IPS-18a (cell line): ENCODE measurements around the gene AIP.

Experiments
- H3K27ac ChIP-seq: one replicate; pipeline ENCODE4 v1.5.1; 2013; ENCODE audit warnings: low read length
- H3K27me3 ChIP-seq: one replicate; pipeline ENCODE4 v1.6.1; 2013; ENCODE audit warnings: mild to moderate bottlenecking, low read length; ENCODE audit not compliant: control insufficient read depth, insufficient read depth
- H3K36me3 ChIP-seq: one replicate; pipeline ENCODE4 v1.6.1; 2013; ENCODE audit warnings: low read depth, low read length; ENCODE audit not compliant: control insufficient read depth
- H3K4me1 ChIP-seq: one replicate; pipeline ENCODE4 v1.6.1; 2013; ENCODE audit warnings: low read depth, low read length; ENCODE audit not compliant: control insufficient read depth
- H3K4me3 ChIP-seq: one replicate; pipeline ENCODE4 v1.5.1; 2013; ENCODE audit warnings: low read length
- H3K9ac ChIP-seq: one replicate; pipeline ENCODE4 v1.6.1; 2013; ENCODE audit warnings: mild to moderate bottlenecking, low read length, moderate library complexity
- H3K9me3 ChIP-seq: one replicate; pipeline ENCODE4 v1.6.1; 2013; ENCODE audit warnings: low read depth, low read length; ENCODE audit not compliant: control insufficient read depth

AIP gene

DNA sequence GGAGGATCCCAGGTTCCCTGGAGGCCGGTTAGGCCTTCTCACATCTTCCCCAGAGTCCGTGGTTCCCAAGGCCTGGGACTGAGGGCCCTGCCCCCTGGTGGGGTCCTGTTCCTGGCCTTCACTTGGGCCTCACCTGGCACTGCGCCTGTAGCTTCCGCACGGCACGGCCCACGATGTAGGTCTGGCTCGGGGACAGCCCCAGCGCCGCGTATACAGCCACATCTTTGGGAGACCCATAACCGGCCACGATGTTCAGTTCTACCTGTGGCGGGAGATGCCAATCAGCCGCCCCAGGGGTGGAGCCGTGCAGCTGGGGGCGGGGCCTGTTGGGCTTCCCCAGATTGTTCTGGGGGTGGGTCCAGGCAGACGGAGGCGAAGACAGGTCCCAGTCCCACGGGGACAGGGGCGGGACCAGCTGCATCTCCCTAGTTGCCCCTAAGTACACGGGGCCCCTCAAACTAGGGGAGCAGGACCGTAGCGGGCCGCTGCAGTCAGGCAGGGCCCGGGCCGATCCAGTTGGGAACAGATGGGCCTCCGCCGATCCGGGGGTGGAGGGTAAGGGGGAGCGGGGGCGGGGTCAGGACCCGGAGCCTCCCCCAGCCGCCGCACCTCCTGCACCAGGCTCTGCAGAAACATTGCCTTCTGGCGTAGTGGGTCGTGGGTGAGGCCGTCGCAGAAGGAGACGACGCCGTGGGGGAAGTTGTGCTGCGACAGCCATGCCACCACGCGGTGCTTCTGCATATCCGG, 10.1 kb downstream of the AIP start:
- Histone ChIP-seq H3K9me3 (no peaks in the 10 kb centered on the region), H3K4me3 (no peak overlapping the region), H3K27me3 (no peaks in the 10 kb centered on the region), H3K27ac (no peak overlapping the region), H3K9ac (no peak overlapping the region), H3K4me1 (no peaks in the 10 kb centered on the region), H3K36me3 (peaks cover 13% of the 10 kb centered on the region)

DNA sequence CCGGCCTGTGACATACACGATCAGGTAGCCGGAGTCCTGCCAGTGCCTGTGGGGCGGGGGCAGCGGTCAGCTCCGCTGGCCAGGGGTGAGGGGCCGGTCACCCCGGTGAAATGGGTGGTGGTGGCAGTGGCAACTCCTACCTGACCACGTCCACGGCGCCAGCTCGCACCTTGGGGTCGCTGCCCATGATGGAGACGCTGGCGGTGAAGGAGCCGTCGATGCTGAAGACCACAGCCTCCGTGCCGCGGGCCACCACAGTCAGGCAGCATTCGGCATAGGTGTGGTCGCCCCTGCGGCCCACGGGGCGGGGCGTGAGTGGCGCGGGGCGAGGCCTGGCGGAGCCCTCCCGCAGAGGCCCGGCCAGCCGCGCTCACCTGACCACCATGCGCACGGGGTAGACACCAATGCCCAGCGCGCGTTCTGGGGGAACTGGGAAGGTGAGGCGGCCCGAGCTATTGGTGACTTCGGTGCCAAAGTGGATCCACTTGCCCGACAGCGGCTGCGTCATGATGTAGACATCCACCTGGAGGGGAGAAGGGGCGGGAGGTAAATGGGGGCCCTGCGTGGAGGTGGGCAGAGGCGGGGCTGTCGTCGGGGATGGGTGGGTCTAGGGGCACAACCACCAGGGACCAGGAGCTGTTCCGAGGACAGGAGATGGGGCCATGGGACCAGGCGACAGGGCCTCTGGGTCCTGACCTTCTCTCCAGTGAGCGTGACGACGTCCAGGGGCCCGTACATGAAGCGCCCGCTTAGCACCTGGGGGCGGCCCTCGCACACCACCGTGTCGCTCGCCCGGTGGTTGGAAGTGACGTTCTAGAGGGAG, 10.9 kb downstream of the AIP start:
- H3K9me3 ChIP-seq: no peaks in the 10 kb centered on the region
- peaks cover 13% of the 10 kb centered on the region for H3K36me3 ChIP-seq
- H3K9ac ChIP-seq: no peak overlapping the region
- no peaks in the 10 kb centered on the region for H3K4me1 ChIP-seq
- no peaks in the 10 kb centered on the region for H3K27me3 ChIP-seq
- no peak overlapping the region for H3K4me3 ChIP-seq
- no peak overlapping the region for H3K27ac ChIP-seq

DNA sequence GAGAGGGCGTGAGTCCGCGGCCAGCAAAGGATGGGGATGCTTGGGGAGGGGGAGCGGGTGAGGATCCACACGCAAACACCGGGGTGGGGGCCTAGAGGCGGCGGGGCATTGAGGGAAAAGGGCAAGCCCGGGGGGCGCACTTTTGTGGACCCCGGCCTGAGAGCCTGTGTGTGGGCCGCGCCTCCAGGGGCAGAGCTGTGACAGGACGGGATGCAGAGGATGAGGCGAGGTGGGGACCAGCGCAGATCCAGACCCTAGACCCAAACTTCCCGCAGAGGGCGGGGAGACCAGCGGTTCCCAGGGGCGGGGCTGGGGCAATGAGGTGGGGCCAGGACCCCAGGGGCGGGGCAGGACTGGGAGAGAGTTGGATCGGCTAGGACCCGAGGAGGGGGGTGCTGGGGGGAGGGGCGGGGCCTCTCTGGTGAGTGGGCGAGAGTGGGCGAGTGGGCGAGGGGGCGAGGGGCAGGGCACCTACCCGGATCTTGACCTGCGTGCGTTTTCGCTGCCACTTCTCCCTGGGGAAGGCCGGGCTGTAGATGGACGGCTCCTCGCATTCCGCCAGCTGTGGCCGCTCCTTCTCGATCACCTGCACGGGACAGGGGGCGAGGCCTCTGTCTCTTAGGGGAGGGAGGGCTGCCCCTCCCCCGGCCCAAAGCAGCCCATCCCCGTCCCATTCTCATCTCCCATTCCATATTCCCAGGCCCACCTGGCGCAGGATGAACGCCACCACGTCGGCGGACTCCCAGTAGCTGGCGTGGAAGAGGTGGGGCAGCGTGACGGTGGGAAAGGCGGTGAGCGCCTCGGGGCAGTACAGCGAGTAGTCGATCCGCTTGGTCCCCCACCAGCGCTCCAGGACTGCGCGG, 11.8 kb downstream of the AIP start:
- H3K4me1 ChIP-seq: no peaks in the 10 kb centered on the region
- H3K36me3 ChIP-seq: peaks cover 13% of the 10 kb centered on the region
- no peak overlapping the region for H3K27ac ChIP-seq
- H3K27me3 ChIP-seq: no peaks in the 10 kb centered on the region
- H3K9me3 ChIP-seq: no peaks in the 10 kb centered on the region
- no peak overlapping the region for H3K4me3 ChIP-seq
- no peak overlapping the region for H3K9ac ChIP-seq

DNA sequence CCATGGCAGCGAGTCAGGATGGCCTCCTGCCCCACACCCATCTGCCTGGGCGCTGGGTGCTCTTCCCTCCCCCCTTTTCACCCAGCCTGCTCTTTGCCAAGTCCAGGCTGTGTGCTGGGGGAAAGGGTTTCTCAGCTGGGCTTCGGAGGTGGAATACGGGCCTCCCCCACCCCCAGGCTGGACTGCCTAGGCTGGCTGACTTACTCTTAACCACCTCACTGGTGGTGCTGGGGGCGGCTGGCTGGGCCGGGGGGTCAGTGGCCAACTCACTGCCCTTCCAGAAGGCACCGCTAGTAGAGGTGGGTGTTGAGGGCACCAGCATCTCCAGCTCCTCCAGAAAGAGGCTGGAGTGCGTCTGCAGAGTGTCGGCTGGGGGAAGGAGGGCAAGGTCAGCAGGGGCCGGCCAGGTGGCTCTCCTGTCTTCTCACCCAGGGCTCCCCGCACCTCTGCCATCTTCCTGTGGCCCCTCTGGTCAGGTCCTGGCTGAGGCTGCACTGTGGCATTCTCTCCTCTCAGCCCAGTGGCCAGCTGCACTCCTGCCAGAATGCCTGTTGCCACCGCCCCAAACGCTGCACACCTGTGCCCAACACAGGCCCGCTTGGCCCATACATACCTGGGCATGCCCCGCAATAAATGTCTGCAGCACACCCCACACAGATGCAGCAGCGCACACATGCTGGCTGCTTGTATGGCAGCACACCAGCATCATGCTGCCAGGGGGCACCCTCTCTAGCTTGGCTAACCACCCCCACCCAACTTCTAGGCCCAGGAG, 12.6 kb downstream of the AIP start:
- Histone ChIP-seq H3K9ac (no peak overlapping the region), H3K27ac (no peak overlapping the region), H3K4me1 (no peaks in the 10 kb centered on the region), H3K9me3 (no peaks in the 10 kb centered on the region), H3K27me3 (no peaks in the 10 kb centered on the region), H3K4me3 (no peak overlapping the region), H3K36me3 (peaks cover 13% of the 10 kb centered on the region)

DNA sequence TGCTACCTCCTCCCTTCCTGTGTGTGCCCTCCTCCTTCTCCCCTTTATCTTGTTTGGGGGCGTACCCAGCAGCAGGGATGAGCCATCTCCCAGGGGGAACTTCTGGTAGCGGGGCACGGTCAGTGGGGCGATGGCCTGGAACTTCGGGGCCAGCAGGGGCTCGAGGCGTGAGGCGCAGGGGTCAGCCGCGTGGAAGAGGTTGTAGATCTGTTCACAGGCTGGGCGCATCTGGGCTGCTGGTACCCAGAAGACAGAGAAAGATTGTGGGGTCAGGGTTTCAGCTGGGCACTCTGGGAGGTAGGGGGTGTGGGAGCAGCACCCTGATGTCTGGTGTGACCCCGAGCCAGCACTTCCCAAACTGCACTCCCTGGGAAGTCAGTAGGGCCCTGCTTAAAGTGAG, 13.3 kb downstream of the AIP start:
- Histone ChIP-seq H3K9me3 (no peaks in the 10 kb centered on the region), H3K27ac (no peak overlapping the region), H3K4me3 (no peak overlapping the region), H3K9ac (no peak overlapping the region), H3K4me1 (no peaks in the 10 kb centered on the region), H3K36me3 (peaks cover 11% of the 10 kb centered on the region), H3K27me3 (no peaks in the 10 kb centered on the region)

DNA sequence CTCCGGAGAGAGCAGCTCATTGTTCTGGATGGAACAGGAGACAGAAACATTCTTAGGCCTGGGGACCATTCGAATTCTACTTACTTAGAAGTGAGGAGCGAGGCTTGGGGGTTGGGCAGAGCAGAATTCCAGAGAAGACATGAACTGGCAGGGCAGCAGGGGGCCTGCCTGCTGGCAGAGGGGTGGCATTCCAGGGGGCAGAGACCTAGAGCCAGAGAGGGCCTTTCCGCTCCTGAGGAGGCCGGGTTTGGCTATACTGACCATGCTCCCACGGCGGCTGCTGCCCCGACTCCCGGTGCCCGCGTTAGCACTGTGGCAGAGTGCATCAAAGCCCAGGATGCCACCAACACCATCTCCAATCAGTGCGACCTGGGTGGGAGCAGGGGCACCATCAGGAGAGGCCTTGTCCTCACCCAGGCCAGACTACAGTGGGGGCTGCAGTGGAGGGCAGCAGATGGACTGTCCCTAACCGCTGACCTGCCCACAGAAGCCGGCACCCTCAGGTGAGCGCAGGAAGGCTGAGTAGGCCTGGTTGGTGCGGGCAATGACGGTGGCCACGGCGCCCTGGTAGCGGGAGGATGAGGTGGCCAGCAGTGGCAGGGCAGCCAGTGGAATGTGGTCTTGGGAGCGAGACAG, 14.9 kb downstream of the AIP start:
- no peak overlapping the region for H3K4me3 ChIP-seq
- H3K9ac ChIP-seq: no peak overlapping the region
- H3K27me3 ChIP-seq: peaks cover under 1% of the 10 kb centered on the region
- no peaks in the 10 kb centered on the region for H3K9me3 ChIP-seq
- no peaks in the 10 kb centered on the region for H3K4me1 ChIP-seq
- no peak overlapping the region for H3K27ac ChIP-seq
- no peaks in the 10 kb centered on the region for H3K36me3 ChIP-seq

DNA sequence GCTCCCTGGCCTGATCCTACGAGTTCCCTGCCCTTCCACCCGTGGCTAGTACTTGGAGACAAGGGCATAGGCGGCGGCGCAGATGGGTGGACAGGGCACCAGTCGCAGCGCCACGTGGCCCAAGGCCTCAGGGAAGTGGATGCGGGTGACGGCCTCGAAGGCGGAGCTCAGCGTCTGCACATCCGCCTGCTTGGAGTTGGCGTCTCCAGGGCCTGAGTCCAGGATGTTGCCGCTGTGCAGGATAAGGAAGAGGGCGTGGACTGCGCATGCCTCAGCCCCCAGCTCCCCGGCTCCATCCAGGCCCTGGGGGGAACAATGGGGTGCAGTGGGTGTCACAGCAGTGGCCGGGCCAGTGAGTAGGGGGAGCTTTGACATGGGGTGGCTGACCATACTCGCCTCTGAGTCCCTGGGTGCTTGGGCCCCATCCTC, 15.7 kb downstream of the AIP start:
- H3K4me3 ChIP-seq: no peak overlapping the region
- H3K9me3 ChIP-seq: no peaks in the 10 kb centered on the region
- H3K4me1 ChIP-seq: peaks cover under 1% of the 10 kb centered on the region
- peaks cover 8% of the 10 kb centered on the region for H3K27me3 ChIP-seq
- no peak overlapping the region for H3K9ac ChIP-seq
- no peaks in the 10 kb centered on the region for H3K36me3 ChIP-seq
- no peak overlapping the region for H3K27ac ChIP-seq

DNA sequence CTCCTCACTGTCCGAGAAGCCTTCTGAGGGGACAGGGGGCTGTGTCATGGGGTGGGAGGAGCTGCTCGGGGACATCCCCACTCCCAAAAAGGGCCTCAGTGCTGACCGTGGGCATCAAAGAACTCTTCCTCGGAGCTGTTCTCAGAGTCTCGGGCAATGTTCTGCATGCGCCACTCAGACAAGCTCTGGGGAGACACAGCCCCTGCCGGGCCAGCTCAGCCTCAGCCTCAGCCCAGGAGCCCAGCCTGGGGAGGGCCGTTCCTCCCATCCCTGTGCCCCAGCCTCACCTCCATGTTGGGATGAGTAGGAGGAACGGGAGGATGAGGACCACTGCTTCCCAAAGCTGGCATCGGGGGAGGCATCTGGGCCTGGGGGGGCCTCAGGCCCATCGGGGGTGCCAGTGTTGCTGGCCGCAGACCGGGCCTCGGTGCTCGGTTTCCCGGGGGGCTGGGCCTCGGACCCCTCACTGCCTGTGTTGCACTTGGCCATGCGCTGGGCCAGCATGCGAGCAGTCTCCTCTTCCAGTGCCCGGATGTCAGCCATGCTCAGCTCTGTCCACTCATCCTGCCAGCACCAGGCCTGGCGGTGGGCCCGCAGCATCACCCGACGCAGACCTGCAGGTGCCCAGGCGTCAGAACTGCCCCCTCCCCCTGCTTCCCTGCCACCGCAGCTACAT, 17.1 kb downstream of the AIP start:
- H3K36me3 ChIP-seq: no peaks in the 10 kb centered on the region
- H3K9ac ChIP-seq: no peak overlapping the region

DNA sequence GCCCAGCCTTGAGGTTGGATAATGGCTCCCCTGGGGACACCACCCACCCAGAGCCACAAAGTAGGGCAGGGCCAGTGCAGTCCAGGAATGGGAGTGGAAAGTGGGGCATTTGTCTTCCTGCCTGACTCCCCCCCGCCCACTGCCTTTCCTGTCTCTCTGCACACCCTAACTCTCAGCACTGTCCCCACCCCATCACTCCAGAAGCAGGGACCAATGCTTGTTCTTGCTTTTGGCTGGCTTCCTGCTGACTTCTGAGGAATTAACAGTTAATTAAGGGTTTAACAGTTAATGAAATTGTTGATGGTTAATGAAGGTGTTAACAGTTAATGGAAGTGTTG, 17.6 kb downstream of the AIP start:
- no peaks in the 10 kb centered on the region for H3K9me3 ChIP-seq
- peaks cover 13% of the 10 kb centered on the region for H3K27me3 ChIP-seq
- no peaks in the 10 kb centered on the region for H3K36me3 ChIP-seq
- no peak overlapping the region for H3K9ac ChIP-seq
- no peak overlapping the region for H3K4me3 ChIP-seq
- H3K4me1 ChIP-seq: peaks cover 6% of the 10 kb centered on the region
- H3K27ac ChIP-seq: no peak overlapping the region

More for the DNA sequence above, 17.1 kb downstream of the AIP start:
- Histone ChIP-seq H3K27me3 (peaks cover 13% of the 10 kb centered on the region), H3K27ac (no peak overlapping the region), H3K4me1 (peaks cover 4% of the 10 kb centered on the region), H3K4me3 (no peak overlapping the region), H3K9me3 (no peaks in the 10 kb centered on the region)
